GM19099 (cell line): ENCODE measurements around the gene WNT3.

ENCODE experiments used
- POLR2A ChIP-seq: IDR thresholded peaks from 3 replicates; pipeline ENCODE4 v1.6.1; 2011; ENCODE audit warnings: low read depth; ENCODE audit not compliant: insufficient read length; ENCODE audit errors: extremely low read depth

WNT3 gene

DNA sequence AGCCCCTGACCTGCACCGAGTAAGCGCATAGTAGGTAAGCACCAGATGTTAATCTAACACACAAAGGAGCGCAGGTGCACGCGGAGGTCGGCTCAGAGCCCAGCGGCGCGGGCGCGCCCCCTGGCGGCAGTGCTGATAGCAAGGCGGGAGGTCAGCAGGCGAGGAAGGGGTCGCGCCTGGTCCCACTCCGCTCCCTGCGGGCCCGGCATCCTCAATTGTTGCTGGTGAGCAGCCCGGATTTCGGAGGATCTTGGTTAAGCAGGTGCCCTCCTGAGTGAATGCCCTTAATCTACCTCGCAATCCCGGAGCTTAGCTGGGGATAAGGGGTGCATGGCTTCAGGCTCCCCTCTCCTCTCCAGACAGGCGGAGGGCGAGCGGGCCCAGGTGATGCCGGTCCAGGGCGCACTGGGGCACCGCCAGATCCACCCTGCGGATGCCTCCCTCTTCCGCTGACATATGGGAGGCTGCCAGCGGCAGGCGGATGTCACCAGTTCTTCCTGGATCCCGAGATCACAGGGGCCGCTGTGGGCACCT lies 4.0 kb upstream of the WNT3 start:
- no peak for TF ChIP-seq POLR2A

- no peak for TF ChIP-seq POLR2A
Observed at GRCh38 chr17:46821482-46822387, 3.2 kb upstream of the WNT3 start.

- TF ChIP-seq POLR2A, result no peak
Observed at GRCh38 chr17:46820592-46821450, 2.3 kb upstream of the WNT3 start.

- TF ChIP-seq POLR2A, result no peak
Observed at GRCh38 chr17:46819906-46820351, 1.4 kb upstream of the WNT3 start.

DNA sequence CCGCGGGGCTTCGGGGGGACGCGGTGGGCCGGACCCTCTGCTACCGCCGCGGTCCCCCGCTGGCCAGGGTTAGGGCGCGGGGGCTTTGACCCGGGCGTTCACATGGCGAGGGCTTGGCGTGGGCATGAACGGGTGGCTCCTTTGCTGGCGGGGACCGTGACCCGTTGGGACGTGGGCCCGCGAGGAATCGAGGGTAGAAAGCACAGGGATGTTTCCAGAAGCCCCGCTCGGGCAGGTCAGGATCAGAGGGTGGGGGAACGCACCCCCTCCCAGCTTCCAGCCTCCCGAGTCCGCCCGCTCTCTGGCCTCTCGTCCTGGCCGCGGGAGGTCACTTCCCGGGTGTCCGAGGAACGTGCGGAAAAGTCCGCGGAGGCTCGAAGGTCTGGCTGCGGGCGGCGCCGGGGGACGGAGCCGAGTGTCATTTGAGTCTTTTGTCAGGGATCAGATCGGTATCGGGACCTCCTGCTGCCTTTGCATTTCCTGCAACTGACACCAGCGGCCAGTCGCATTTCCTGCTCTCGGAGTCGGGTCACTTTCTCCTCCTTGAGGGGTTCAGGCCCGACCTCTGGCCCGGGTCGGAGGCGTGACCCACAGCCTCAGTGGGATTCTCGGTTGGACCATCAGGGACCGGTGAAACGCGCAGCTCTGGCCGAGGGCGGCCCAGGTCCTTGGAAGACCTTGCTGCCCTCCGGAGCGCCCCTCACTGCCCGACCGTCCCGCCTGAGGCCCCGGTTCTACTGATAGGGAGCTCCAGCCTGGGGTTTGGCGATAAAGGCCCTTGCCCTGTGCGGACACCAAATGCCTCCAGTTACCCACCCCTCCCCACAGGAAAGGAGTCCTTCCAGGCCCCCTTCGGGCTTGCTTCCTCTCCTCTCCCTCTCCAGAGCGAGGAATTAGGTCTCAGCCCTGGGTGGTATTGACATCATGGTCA lies 702 bp upstream of the WNT3 start:
- no peak for TF ChIP-seq POLR2A

DNA sequence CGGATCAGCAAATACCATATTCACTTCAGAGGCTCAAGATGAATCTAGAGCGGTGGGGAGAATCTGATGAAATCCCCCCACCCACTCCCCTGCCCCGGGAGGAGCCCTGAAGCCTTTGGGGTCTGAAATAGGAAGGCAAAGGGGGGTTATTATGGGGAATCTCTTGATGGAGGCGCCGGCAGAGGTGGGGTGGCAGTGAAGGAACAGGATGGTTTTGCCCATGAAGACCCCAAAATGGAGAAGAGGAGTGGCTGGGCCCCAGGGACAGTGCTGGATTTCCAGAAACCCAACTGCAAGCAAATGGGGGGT lies 637 bp downstream of the WNT3 start:
- TF ChIP-seq POLR2A, result no peak

- no peak for TF ChIP-seq POLR2A
Observed at GRCh38 chr17:46817151-46817900, 1.2 kb downstream of the WNT3 start.

DNA sequence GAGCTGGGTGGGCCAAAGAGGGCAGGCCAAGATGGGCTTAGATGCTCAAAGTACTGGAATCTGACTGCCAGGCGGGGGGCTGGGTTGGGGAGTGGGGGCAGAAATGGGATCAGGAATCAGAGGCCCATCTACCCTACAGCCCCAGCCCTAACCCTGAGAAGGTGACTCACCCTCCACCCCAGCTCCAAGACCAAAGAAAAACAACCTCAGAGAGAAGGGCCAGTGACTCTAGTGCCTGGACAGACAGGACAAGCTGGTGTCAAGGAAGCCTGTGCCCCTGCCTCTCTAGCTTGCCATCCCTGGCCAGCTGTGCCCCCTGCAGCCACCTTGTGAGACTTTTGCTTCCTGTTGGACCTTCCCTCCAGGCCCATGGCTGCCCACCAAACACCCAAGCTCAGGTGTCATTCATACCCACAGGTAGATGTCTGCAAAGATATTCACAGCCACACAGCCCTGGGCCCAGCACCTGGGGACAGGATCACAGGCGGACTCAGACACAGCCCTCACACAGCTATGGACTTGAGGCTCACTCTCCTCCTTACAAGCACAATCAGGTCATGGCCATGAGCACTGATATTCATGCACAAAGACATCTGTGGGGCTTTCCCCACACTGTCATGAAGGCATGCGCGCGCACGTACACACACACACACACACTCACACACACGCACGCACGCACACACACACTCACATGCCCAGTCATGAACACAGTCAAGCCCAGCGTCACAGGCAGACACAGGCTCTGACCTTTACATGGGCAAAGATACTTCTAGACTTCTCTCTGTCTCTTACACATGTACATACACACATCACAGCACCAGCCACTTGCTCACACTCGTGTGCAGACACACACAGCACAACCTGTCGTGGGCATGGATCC lies 2.8 kb downstream of the WNT3 start:
- TF ChIP-seq POLR2A, result no peak

- TF ChIP-seq POLR2A, result no peak
Observed at GRCh38 chr17:46814446-46814845, 4.0 kb downstream of the WNT3 start.

DNA sequence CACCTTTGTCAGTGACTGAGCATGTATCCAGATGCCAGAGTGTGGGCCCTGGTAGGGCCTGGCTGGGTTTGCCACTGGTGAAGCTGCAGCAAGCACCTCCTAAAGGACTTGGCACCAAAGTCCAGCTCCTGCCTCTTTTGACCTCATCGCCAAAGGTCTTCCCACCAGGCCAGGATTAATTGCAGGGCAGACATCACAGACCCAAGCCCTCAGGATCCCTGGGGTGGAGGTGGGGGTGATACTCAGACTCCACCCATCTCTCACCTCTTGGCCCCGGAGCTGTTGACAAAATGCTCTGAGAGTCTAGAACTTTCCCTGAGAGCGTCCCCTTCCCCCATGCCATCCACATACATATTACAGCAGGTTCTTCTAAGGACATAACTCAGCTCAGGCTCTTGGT lies 4.6 kb downstream of the WNT3 start:
- no peak for TF ChIP-seq POLR2A

GRCh38 chr17:46812624-46813318 lies 5.7 kb downstream of the WNT3 start:
- no peak for TF ChIP-seq POLR2A

GRCh38 chr17:46811978-46812583 lies 6.4 kb downstream of the WNT3 start:
- no peak for TF ChIP-seq POLR2A
